Neural cell (in vitro differentiated cells): ENCODE results near the gene PPIE.

ENCODE experiments used
- EP300 ChIP-seq: fragments of 450-650 bp; conservative IDR thresholded peaks from 2 replicates; pipeline ENCODE4 v1.6.1; 2014; ENCODE audit warnings: antibody characterized with exemption, mild to moderate bottlenecking, moderate library complexity; ENCODE audit not compliant: poor library complexity, severe bottlenecking
- EZH2 ChIP-seq: fragments of 200-600, 300-800 bp; shearing (Covaris generic), sonication (generic); IDR thresholded peaks from 2 replicates; pipeline ENCODE4 v1.6.1; 2014; ENCODE audit warnings: antibody characterized with exemption, low read length, borderline replicate concordance, mild to moderate bottlenecking; ENCODE audit not compliant: insufficient read depth, poor library complexity, severe bottlenecking
- MXI1 ChIP-seq: fragments of 450-650 bp; conservative IDR thresholded peaks from 2 replicates; pipeline ENCODE4 v1.6.1; 2014; ENCODE audit warnings: antibody characterized with exemption, mild to moderate bottlenecking; ENCODE audit not compliant: poor library complexity, severe bottlenecking
- POLR2AphosphoS5 ChIP-seq: IDR thresholded peaks from 2 replicates; pipeline ENCODE4 v1.6.1; 2012
- RAD21 ChIP-seq: fragments of 450-650 bp; conservative IDR thresholded peaks from 2 replicates; pipeline ENCODE4 v1.6.1; 2014; ENCODE audit warnings: antibody characterized with exemption, mild to moderate bottlenecking, moderate library complexity
- SMC3 ChIP-seq: fragments of 450-650 bp; conservative IDR thresholded peaks from 2 replicates; pipeline ENCODE4 v1.6.1; 2014; ENCODE audit warnings: antibody characterized with exemption, mild to moderate bottlenecking, moderate library complexity; ENCODE audit not compliant: poor library complexity
- TAF1 ChIP-seq: IDR thresholded peaks from 2 replicates; pipeline ENCODE4 v1.6.1; 2012; ENCODE audit warnings: low read depth
- TF ChIP-seq, protein P1 (sequence below): fragments of 450-650 bp; IDR thresholded peaks from 2 replicates; pipeline ENCODE4 v1.5.1; 2014; ENCODE audit warnings: antibody characterized with exemption, mild to moderate bottlenecking, moderate library complexity; ENCODE audit not compliant: poor library complexity, severe bottlenecking
- TF ChIP-seq, protein P2 (sequence below): IDR thresholded peaks from 2 replicates; pipeline ENCODE4 v1.6.1; 2012; ENCODE audit warnings: borderline replicate concordance

DNA sequence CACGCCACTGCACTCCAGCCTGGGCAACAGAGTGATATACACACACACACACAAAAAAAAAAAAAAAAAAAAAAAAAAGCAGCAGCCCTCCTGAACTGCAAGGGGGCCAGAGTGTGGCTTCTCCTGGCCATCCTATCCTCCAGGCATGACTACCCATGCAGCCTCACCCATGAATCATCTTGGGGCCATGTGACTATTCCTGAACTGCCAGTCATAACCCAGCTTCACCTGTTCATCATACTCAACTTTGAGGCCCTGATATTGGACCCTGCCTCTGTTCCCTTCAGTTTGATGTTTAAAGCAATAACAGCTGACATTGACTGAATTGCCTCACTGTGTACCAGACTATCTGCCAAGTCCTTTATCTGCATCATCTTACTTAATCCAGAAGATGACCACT is 44.7 kb upstream of the PPIE start:
- TF ChIP-seq, protein P1, sequence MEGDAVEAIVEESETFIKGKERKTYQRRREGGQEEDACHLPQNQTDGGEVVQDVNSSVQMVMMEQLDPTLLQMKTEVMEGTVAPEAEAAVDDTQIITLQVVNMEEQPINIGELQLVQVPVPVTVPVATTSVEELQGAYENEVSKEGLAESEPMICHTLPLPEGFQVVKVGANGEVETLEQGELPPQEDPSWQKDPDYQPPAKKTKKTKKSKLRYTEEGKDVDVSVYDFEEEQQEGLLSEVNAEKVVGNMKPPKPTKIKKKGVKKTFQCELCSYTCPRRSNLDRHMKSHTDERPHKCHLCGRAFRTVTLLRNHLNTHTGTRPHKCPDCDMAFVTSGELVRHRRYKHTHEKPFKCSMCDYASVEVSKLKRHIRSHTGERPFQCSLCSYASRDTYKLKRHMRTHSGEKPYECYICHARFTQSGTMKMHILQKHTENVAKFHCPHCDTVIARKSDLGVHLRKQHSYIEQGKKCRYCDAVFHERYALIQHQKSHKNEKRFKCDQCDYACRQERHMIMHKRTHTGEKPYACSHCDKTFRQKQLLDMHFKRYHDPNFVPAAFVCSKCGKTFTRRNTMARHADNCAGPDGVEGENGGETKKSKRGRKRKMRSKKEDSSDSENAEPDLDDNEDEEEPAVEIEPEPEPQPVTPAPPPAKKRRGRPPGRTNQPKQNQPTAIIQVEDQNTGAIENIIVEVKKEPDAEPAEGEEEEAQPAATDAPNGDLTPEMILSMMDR, result no peak
- TF ChIP-seq MXI1 (no peak), EZH2 (no peak), POLR2AphosphoS5 (no peak), TAF1 (no peak), EP300 (no peak), RAD21 (no peak), SMC3 (no peak)
- TF ChIP-seq, protein P2, sequence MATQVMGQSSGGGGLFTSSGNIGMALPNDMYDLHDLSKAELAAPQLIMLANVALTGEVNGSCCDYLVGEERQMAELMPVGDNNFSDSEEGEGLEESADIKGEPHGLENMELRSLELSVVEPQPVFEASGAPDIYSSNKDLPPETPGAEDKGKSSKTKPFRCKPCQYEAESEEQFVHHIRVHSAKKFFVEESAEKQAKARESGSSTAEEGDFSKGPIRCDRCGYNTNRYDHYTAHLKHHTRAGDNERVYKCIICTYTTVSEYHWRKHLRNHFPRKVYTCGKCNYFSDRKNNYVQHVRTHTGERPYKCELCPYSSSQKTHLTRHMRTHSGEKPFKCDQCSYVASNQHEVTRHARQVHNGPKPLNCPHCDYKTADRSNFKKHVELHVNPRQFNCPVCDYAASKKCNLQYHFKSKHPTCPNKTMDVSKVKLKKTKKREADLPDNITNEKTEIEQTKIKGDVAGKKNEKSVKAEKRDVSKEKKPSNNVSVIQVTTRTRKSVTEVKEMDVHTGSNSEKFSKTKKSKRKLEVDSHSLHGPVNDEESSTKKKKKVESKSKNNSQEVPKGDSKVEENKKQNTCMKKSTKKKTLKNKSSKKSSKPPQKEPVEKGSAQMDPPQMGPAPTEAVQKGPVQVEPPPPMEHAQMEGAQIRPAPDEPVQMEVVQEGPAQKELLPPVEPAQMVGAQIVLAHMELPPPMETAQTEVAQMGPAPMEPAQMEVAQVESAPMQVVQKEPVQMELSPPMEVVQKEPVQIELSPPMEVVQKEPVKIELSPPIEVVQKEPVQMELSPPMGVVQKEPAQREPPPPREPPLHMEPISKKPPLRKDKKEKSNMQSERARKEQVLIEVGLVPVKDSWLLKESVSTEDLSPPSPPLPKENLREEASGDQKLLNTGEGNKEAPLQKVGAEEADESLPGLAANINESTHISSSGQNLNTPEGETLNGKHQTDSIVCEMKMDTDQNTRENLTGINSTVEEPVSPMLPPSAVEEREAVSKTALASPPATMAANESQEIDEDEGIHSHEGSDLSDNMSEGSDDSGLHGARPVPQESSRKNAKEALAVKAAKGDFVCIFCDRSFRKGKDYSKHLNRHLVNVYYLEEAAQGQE, result no peak
